ENCODE measurements around the gene EHD3. TPM values are rescaled to one million over a fixed set of nuclear protein-coding genes. Genes with fewer than 3 reads are reported as not detected.
"Not testable (repeated sequence)": the region's sequence is repeated elsewhere in the genome, so short reads cannot be mapped to it uniquely, and the experiment has no call there.

Gene EHD3
- total RNA-seq, 1 experiment from 2014 or later, result not detected

- no peak overlapping the region for H3K4me3 ChIP-seq
- no peak overlapping the region for H3K27ac ChIP-seq
- H3K4me1 ChIP-seq, result no peaks in the 10 kb centered on the region
- no peak for DNase-seq
- H3K9me3 ChIP-seq (replicated peaks), result no peaks in the 10 kb centered on the region
- no peaks in the 10 kb centered on the region for H3K36me3 ChIP-seq
- peaks cover 13% of the 10 kb centered on the region for H3K27me3 ChIP-seq
Observed at GRCh38 chr2:31268344-31268743, 34.4 kb downstream of the EHD3 start.

GRCh38 chr2:31269087-31269486 is 35.1 kb downstream of the EHD3 start:
- Histone ChIP-seq H3K9me3 (replicated peaks) (no peaks in the 10 kb centered on the region), H3K27me3 (peaks cover 13% of the 10 kb centered on the region), H3K4me3 (no peak overlapping the region), H3K36me3 (no peaks in the 10 kb centered on the region), H3K4me1 (no peaks in the 10 kb centered on the region), H3K27ac (no peak overlapping the region)
- DNase-seq, result no peak

- Histone ChIP-seq H3K27ac (no peak overlapping the region), H3K9me3 (replicated peaks) (no peaks in the 10 kb centered on the region), H3K4me3 (no peak overlapping the region), H3K4me1 (no peaks in the 10 kb centered on the region), H3K27me3 (peaks cover 13% of the 10 kb centered on the region), H3K36me3 (no peaks in the 10 kb centered on the region)
- DNase-seq, result no peak
Observed at GRCh38 chr2:31270131-31270530, 36.2 kb downstream of the EHD3 start.

- H3K36me3 ChIP-seq, result no peaks in the 10 kb centered on the region
- no peaks in the 10 kb centered on the region for H3K9me3 ChIP-seq (replicated peaks)
- H3K4me3 ChIP-seq, result no peak overlapping the region
- H3K27ac ChIP-seq, result no peak overlapping the region
- H3K27me3 ChIP-seq, result peaks cover 13% of the 10 kb centered on the region
- no peak for DNase-seq
- no peaks in the 10 kb centered on the region for H3K4me1 ChIP-seq
Observed at GRCh38 chr2:31270822-31271231, 36.9 kb downstream of the EHD3 start.

- H3K27me3 ChIP-seq, result peaks cover 13% of the 10 kb centered on the region
- no peaks in the 10 kb centered on the region for H3K36me3 ChIP-seq
- no peak overlapping the region for H3K4me3 ChIP-seq
- no peaks in the 10 kb centered on the region for H3K9me3 ChIP-seq (replicated peaks)
- no peaks in the 10 kb centered on the region for H3K4me1 ChIP-seq
- no peak for DNase-seq
- no peak overlapping the region for H3K27ac ChIP-seq
Observed at GRCh38 chr2:31271851-31272267, 37.9 kb downstream of the EHD3 start.

- H3K9me3 ChIP-seq (replicated peaks), result no peaks in the 10 kb centered on the region
- DNase-seq, result no peak
- no peak overlapping the region for H3K27ac ChIP-seq
Observed at GRCh38 chr2:31274401-31275075, 40.6 kb downstream of the EHD3 start.

GRCh38 chr2:31275976-31276375 is 42.0 kb downstream of the EHD3 start:
- no peaks in the 10 kb centered on the region; the same call in 1 of the 2 replicates for H3K27me3 ChIP-seq
- H3K4me3 ChIP-seq, result no peak overlapping the region
- no peaks in the 10 kb centered on the region for H3K4me1 ChIP-seq
- H3K27ac ChIP-seq, result no peak overlapping the region
- H3K9me3 ChIP-seq (replicated peaks), result no peaks in the 10 kb centered on the region
- DNase-seq, result peak in 1 of 2 experiments; percentile 24
- no peaks in the 10 kb centered on the region for H3K36me3 ChIP-seq

More at GRCh38 chr2:31274401-31275075, 40.6 kb downstream of the EHD3 start:
- Histone ChIP-seq H3K4me3 (no peak overlapping the region), H3K4me1 (no peaks in the 10 kb centered on the region), H3K36me3 (no peaks in the 10 kb centered on the region), H3K27me3 (peaks cover 8% of the 10 kb centered on the region)

GRCh38 chr2:31277621-31278020 is 43.7 kb downstream of the EHD3 start:
- H3K9me3 ChIP-seq (replicated peaks), result no peaks in the 10 kb centered on the region
- H3K27me3 ChIP-seq, result no peaks in the 10 kb centered on the region
- no peak for DNase-seq
- H3K4me3 ChIP-seq, result no peak overlapping the region
- no peaks in the 10 kb centered on the region for H3K36me3 ChIP-seq
- H3K27ac ChIP-seq, result no peak overlapping the region
- no peaks in the 10 kb centered on the region for H3K4me1 ChIP-seq

- DNase-seq, result no peak
- Histone ChIP-seq H3K27ac (no peak overlapping the region), H3K4me3 (no peak overlapping the region), H3K9me3 (replicated peaks) (no peaks in the 10 kb centered on the region), H3K4me1 (no peaks in the 10 kb centered on the region), H3K27me3 (peaks cover 6% of the 10 kb centered on the region; the same call in 1 of the 2 replicates), H3K36me3 (no peaks in the 10 kb centered on the region)
Observed at GRCh38 chr2:31282634-31283033, 48.7 kb downstream of the EHD3 start.

- H3K9me3 ChIP-seq (replicated peaks); H3K27me3 ChIP-seq; H3K36me3 ChIP-seq; H3K27ac ChIP-seq; H3K4me1 ChIP-seq; DNase-seq; H3K4me3 ChIP-seq: not testable (repeated sequence)
Observed at GRCh38 chr2:31283193-31283919, 49.4 kb downstream of the EHD3 start.

GRCh38 chr2:31284107-31284506 is 50.2 kb downstream of the EHD3 start:
- Histone ChIP-seq H3K36me3 (no peaks in the 10 kb centered on the region), H3K27ac (no peak overlapping the region), H3K27me3 (peaks cover 6% of the 10 kb centered on the region; the same call in 1 of the 2 replicates), H3K4me3 (no peak overlapping the region), H3K9me3 (replicated peaks) (no peaks in the 10 kb centered on the region), H3K4me1 (no peaks in the 10 kb centered on the region)
- no peak for DNase-seq

- Histone ChIP-seq H3K36me3 (no peaks in the 10 kb centered on the region), H3K4me3 (no peak overlapping the region), H3K27me3 (peaks cover 6% of the 10 kb centered on the region; the same call in 1 of the 2 replicates), H3K27ac (no peak overlapping the region), H3K9me3 (replicated peaks) (no peaks in the 10 kb centered on the region), H3K4me1 (no peaks in the 10 kb centered on the region)
- DNase-seq, result no peak
Observed at GRCh38 chr2:31286230-31286629, 52.3 kb downstream of the EHD3 start.

GRCh38 chr2:31286961-31287550 is 53.1 kb downstream of the EHD3 start:
- Histone ChIP-seq H3K27ac (no peak overlapping the region), H3K9me3 (replicated peaks) (no peaks in the 10 kb centered on the region; the same call in 1 of the 2 replicates), H3K27me3 (peaks cover 6% of the 10 kb centered on the region; the same call in 1 of the 2 replicates), H3K4me1 (no peaks in the 10 kb centered on the region), H3K4me3 (no peak overlapping the region), H3K36me3 (no peaks in the 10 kb centered on the region)
- no peak for DNase-seq

- Histone ChIP-seq H3K27ac (no peak overlapping the region), H3K4me1 (no peaks in the 10 kb centered on the region), H3K9me3 (replicated peaks) (no peaks in the 10 kb centered on the region; the same call in 1 of the 2 replicates), H3K27me3 (peaks cover 6% of the 10 kb centered on the region; the same call in 1 of the 2 replicates), H3K36me3 (no peaks in the 10 kb centered on the region), H3K4me3 (no peak overlapping the region)
- DNase-seq, result no peak
Observed at GRCh38 chr2:31287654-31288053, 53.7 kb downstream of the EHD3 start.

- H3K27me3 ChIP-seq, result no peaks in the 10 kb centered on the region
- no peaks in the 10 kb centered on the region for H3K36me3 ChIP-seq
- H3K9me3 ChIP-seq (replicated peaks), result no peaks in the 10 kb centered on the region; the same call in 1 of the 2 replicates
- no peak overlapping the region for H3K4me3 ChIP-seq
- H3K4me1 ChIP-seq, result no peaks in the 10 kb centered on the region
- no peak for DNase-seq
- H3K27ac ChIP-seq, result no peak overlapping the region
Observed at GRCh38 chr2:31294196-31294595, 60.2 kb downstream of the EHD3 start.

Measured in SJCRH30 (cell line).